GM12891 (cell line): ENCODE data around the gene KRTAP5-6.

Source experiments
- PAX5 ChIP-seq: IDR thresholded peaks from 2 replicates; pipeline ENCODE4 v1.6.1; 2011; ENCODE audit warnings: low read length, moderate library complexity, mild to moderate bottlenecking; ENCODE audit not compliant: insufficient read depth, severe bottlenecking
- POLR2A ChIP-seq: IDR thresholded peaks from 2 replicates; pipeline ENCODE4 v1.6.1; 2011; ENCODE audit warnings: low read depth, low read length, control low read depth
- POLR2AphosphoS5 ChIP-seq: IDR thresholded peaks from 2 replicates; pipeline ENCODE4 v1.6.1; 2011; ENCODE audit warnings: low read depth, low read length, control low read depth

- TF ChIP-seq POLR2A: no peak
- TF ChIP-seq PAX5: no peak
- TF ChIP-seq POLR2AphosphoS5: no peak
Observed at GRCh38 chr11:1737080-1737757, 40.2 kb downstream of the KRTAP5-6 start.
